GM23338 (cell line): ENCODE measurements around the gene THUMPD2. TPM values are rescaled to one million over a fixed set of nuclear protein-coding genes. Genes with fewer than 3 reads are reported as not detected.

Experiments
- ATAC-seq: fragments of 200-7000 bp; cut with Tn5 transposase; 3 replicates; pipeline ENCODE4 v1.9.1; 2020
- DNase-seq: peaks from one replicate; pipeline ENCODE4 v3.0.0-alpha.2; 2015; ENCODE audit warnings: low spot score
- H2AFZ ChIP-seq: fragments of 200-600 bp; sonication (generic); 2 replicates; pipeline ENCODE4 v1.8.0; 2016; ENCODE audit warnings: antibody characterized with exemption, mild to moderate bottlenecking, moderate library complexity
- H3F3A ChIP-seq: fragments of 200-600 bp; sonication (generic); replicated peaks from 2 replicates; pipeline ENCODE4 v1.8.0; 2017; ENCODE audit warnings: antibody characterized with exemption, mixed run types, low read depth
- H3K27ac ChIP-seq: fragments of 200-600 bp; sonication (generic); 2 replicates; pipeline ENCODE4 v1.6.1; 2016; ENCODE audit warnings: low read depth
- H3K27me3 ChIP-seq: fragments of 200-600 bp; sonication (generic); 2 replicates; pipeline ENCODE4 v1.8.0; 2016; ENCODE audit warnings: mild to moderate bottlenecking, mixed run types, moderate library complexity; ENCODE audit not compliant: insufficient read depth
- H3K36me3 ChIP-seq: fragments of 200-600 bp; sonication (generic); 2 replicates; pipeline ENCODE4 v1.8.0; 2016; ENCODE audit warnings: mild to moderate bottlenecking; ENCODE audit not compliant: insufficient read depth
- H3K4me1 ChIP-seq: fragments of 200-600 bp; sonication (generic); 2 replicates; pipeline ENCODE4 v1.8.0; 2016; ENCODE audit warnings: mild to moderate bottlenecking, moderate library complexity; ENCODE audit not compliant: insufficient read depth
- H3K4me2 ChIP-seq: fragments of 200-600 bp; sonication (generic); 2 replicates; pipeline ENCODE4 v1.7.1; 2017; ENCODE audit warnings: mixed run types
- H3K4me3 ChIP-seq: fragments of 200-600 bp; sonication (generic); 2 replicates; pipeline ENCODE4 v1.6.1; 2016; ENCODE audit warnings: mixed run types
- H3K79me2 ChIP-seq: fragments of 200-600 bp; sonication (generic); replicated peaks from 2 replicates; pipeline ENCODE4 v1.8.0; 2017; ENCODE audit warnings: mild to moderate bottlenecking; ENCODE audit not compliant: insufficient read depth
- H3K9me2 ChIP-seq: fragments of 200-600 bp; sonication (generic); 2 replicates; pipeline ENCODE4 v1.8.0; 2017; ENCODE audit not compliant: insufficient read depth
- H4K20me1 ChIP-seq: fragments of 200-600 bp; sonication (generic); replicated peaks from 2 replicates; pipeline ENCODE4 v1.8.0; 2017; ENCODE audit warnings: mild to moderate bottlenecking; ENCODE audit not compliant: insufficient read depth
- H3K27ac Mint-ChIP-seq: 2 replicates; pipeline ENCODE4 v1.8.0; 2020; ENCODE audit warnings: inconsistent platforms, mild to moderate bottlenecking, moderate library complexity, mixed read lengths
- H3K27me3 Mint-ChIP-seq: 3 replicates; pipeline ENCODE4 v1.8.0; 2022; ENCODE audit warnings: low read depth, mild to moderate bottlenecking, moderate library complexity, mixed read lengths, inconsistent platforms; ENCODE audit not compliant: insufficient read depth, poor library complexity
- H3K36me3 Mint-ChIP-seq: 3 replicates; pipeline ENCODE4 v1.8.0; 2021; ENCODE audit warnings: low read depth, mild to moderate bottlenecking, inconsistent platforms, moderate library complexity, mixed read lengths
- H3K4me1 Mint-ChIP-seq: 3 replicates; pipeline ENCODE4 v1.8.0; 2020; ENCODE audit warnings: mild to moderate bottlenecking, inconsistent platforms, mixed read lengths
- H3K4me3 Mint-ChIP-seq: 3 replicates; pipeline ENCODE4 v1.8.0; 2021; ENCODE audit warnings: moderate library complexity, mild to moderate bottlenecking, inconsistent platforms, mixed read lengths
- H3K9me3 Mint-ChIP-seq: 3 replicates; pipeline ENCODE4 v1.8.0; 2020; ENCODE audit warnings: moderate library complexity, mild to moderate bottlenecking, inconsistent platforms, mixed read lengths
- CREB1 ChIP-seq: fragments of 250-450 bp; sonication (Bioruptor Pico); IDR thresholded peaks from 2 replicates; pipeline ENCODE4 v1.5.0; 2020; ENCODE audit warnings: low read depth, mild to moderate bottlenecking, moderate library complexity
- CTCF ChIP-seq, 2 experiments: fragments of 200-600 bp in 1 of 2; sonication (generic) in 1 of 2; conservative IDR thresholded peaks; 2 replicates each; pipeline versions ENCODE4 v1.5.1 to v1.6.1; 2016 to 2017; ENCODE audit warnings: antibody characterized with exemption in 2 of 2, low read depth in 2 of 2, mild to moderate bottlenecking in 2 of 2, moderate library complexity in 1 of 2
- ETS1 ChIP-seq: IDR thresholded peaks from 2 replicates; pipeline ENCODE4 v1.6.1; 2016; ENCODE audit warnings: antibody characterized with exemption
- EZH2 ChIP-seq: fragments of 200-600 bp; sonication (generic); IDR thresholded peaks from one replicate; pipeline ENCODE4 v1.8.0; 2017; ENCODE audit warnings: antibody characterized with exemption, mild to moderate bottlenecking, low read depth; ENCODE audit not compliant: unreplicated experiment
- EZH2phosphoT487 ChIP-seq: fragments of 200-600 bp; sonication (generic); IDR thresholded peaks from one replicate; pipeline ENCODE4 v1.8.1; 2018; ENCODE audit warnings: antibody characterized with exemption; ENCODE audit not compliant: unreplicated experiment
- JUNB ChIP-seq: IDR thresholded peaks from one replicate; pipeline ENCODE4 v1.6.1; 2016; ENCODE audit warnings: antibody characterized with exemption; ENCODE audit not compliant: unreplicated experiment
- NANOG ChIP-seq: IDR thresholded peaks from 2 replicates; pipeline ENCODE4 v1.6.1; 2016; ENCODE audit warnings: antibody characterized with exemption, borderline replicate concordance
- REST ChIP-seq: IDR thresholded peaks from one replicate; pipeline ENCODE4 v1.6.1; 2018; ENCODE audit warnings: antibody characterized with exemption; ENCODE audit not compliant: unreplicated experiment
- STAT1 ChIP-seq: IDR thresholded peaks from one replicate; pipeline ENCODE4 v1.6.1; 2016; ENCODE audit warnings: antibody characterized with exemption; ENCODE audit not compliant: unreplicated experiment
- ZNF114 ChIP-seq: fragments of 250-450 bp; sonication (Bioruptor Pico); IDR thresholded peaks from 2 replicates; pipeline ENCODE4 v1.5.0; 2020; ENCODE audit warnings: mild to moderate bottlenecking, moderate library complexity
- ZNF331 ChIP-seq: fragments of 250-450 bp; sonication (Bioruptor Pico); IDR thresholded peaks from 2 replicates; pipeline ENCODE4 v1.5.0; 2020; ENCODE audit warnings: low read depth, mild to moderate bottlenecking, moderate library complexity
- ZNF462 ChIP-seq: fragments of 250-450 bp; sonication (Bioruptor Pico); IDR thresholded peaks from 2 replicates; pipeline ENCODE4 v1.5.0; 2020; ENCODE audit warnings: mild to moderate bottlenecking, moderate library complexity
- polyA plus RNA-seq: library from polyadenylated mRNA; unstranded; fragments of >200 nt; fragmentation: Nextera tagmentation; extraction: Ambion mirVana; gene quantifications from 2 replicates; pipeline ENCODE4 v1.2.1, GENCODE V29; 2016
- total RNA-seq: library from RNA; depleted of rRNA; stranded (reverse); fragments of >200 nt; shearing (Covaris generic); gene quantifications from 2 replicates; pipeline ENCODE4 v1.2.3, GENCODE V29; 2014

THUMPD2 gene
- total and polyA plus RNA-seq, 2 experiments from 2014 or later, result 19.5 to 25.1 TPM

- H3K36me3 Mint-ChIP-seq, result no peaks in the 10 kb centered on the region
- Histone ChIP-seq H3K79me2 (no peaks in the 10 kb centered on the region), H3K27me3 (no peaks in the 10 kb centered on the region), H3F3A (no peaks in the 10 kb centered on the region), H3K4me3 (no peak overlapping the region), H4K20me1 (no peaks in the 10 kb centered on the region), H3K9me2 (no peaks in the 10 kb centered on the region; the same call in 1 of the 2 replicates), H3K4me1 (peaks cover 21% of the 10 kb centered on the region), H3K36me3 (no peaks in the 10 kb centered on the region), H3K27ac (no peak overlapping the region; the same call in 1 of the 2 replicates), H2AFZ (no peak overlapping the region), H3K4me2 (no peak overlapping the region)
- no peak overlapping the region for H3K27ac Mint-ChIP-seq
- peaks cover 1% of the 10 kb centered on the region for H3K27me3 Mint-ChIP-seq
- no peaks in the 10 kb centered on the region for H3K9me3 Mint-ChIP-seq
- ATAC-seq (no peak), DNase-seq (no peak)
- peaks cover 8% of the 10 kb centered on the region for H3K4me1 Mint-ChIP-seq
- no peak overlapping the region for H3K4me3 Mint-ChIP-seq
- TF ChIP-seq ZNF462 (CRISPR knock-in tag) (no peak), STAT1 (no peak), CREB1 (CRISPR knock-in tag) (no peak), EZH2 (no peak), JUNB (no peak), EZH2phosphoT487 (no peak), NANOG (no peak), REST (no peak), ETS1 (no peak), ZNF114 (CRISPR knock-in tag) (no peak), ZNF331 (no peak), CTCF (conservative IDR thresholded peaks at IDR 0.05; ENCODE audit: low read depth in 2 of 2) (no peak)
These were observed 63.2 kb downstream of the THUMPD2 start for GRCh38 chr2:39715822-39716221.
